Measurements from ENCODE around the gene INHA.

DNA sequence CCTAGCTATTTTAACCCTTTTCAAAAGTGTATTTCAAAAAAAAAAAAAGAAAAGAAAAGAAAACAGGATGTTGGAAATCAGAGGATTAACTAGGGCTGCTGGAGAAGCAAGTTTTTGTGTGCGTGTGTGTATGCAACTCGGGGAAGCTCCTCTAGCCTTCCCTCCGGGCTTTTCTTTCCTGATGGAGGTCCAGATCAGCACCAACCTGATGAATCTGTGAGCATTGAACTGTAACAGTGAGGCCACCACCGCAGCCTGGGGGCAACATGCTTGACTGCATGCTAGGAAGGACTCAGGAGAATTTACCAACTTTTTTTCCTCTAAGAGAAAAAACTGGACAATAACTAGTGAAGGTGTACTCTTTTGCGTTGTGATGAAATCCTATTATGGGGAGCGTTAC is 3.1 kb upstream of the INHA start:
- no peak for TF ChIP-seq CTCF (IDR thresholded peaks at IDR 0.05; ENCODE audit: insufficient read depth, low read length, poor library complexity, severe bottlenecking)
- no peak for TF ChIP-seq EZH2phosphoT487 (conservative IDR thresholded peaks at IDR 0.05; ENCODE audit: low read length)
